ENCODE results near the gene PCED1A. TPM values are rescaled to one million over a fixed set of nuclear protein-coding genes. Genes with fewer than 3 reads are reported as not detected.

Gene PCED1A
- total and polyA plus RNA-seq, 2 of the 8 experiments (the other 6 are each of a cell fraction or from before 2014, with no cell fraction given): 13.4 to 18.9 TPM

GRCh38 chr20:2888224-2888955 lies 47.9 kb upstream of the PCED1A start:
- no peak overlapping the region for H3K27ac ChIP-seq (ENCODE audit: low read depth, low read length)
- H4K91ac ChIP-seq (replicated peaks; ENCODE audit: insufficient read length, low read length): no peak overlapping the region
- H3K4me1 ChIP-seq (replicated peaks in 1 of 4; ENCODE audit: control insufficient read depth in 3 of 4, insufficient read depth in 4 of 4, low read length in 3 of 4): no peaks in the 10 kb centered on the region
- no peak overlapping the region for H2AFZ ChIP-seq (ENCODE audit: low read length)
- no peak overlapping the region for H2AK5ac ChIP-seq (ENCODE audit: low read depth, low read length)
- ChIA-PET POLR2A (ENCODE audit: partially characterized antibody) (interaction anchor here (1.1 to 2.4 kb wide), 2 partner anchors 10 to 13 kb away, joined by 3 to 6 read pairs; no protein-coding TSS in a partner anchor), CTCF (ENCODE audit: partially characterized antibody) (interaction anchor here (0.7 to 1.5 kb wide), 3 partner anchors 23 to 181 kb away, joined by 3 to 10 read pairs (median 4); no protein-coding TSS in a partner anchor)
- 91% methylated on average over 4 of the region's 4 CpGs; no CpG with 5 or more reads in 1 of the 2 experiments for WGBS, 2 experiments (ENCODE audit: extremely low coverage in 1 of 2, insufficient coverage in 1 of 2, insufficient read length in 1 of 2, insufficient replicate concordance in 2 of 2, low coverage in 1 of 2, low lambda C conversion rate in 2 of 2, missing lambda C conversion rate in 1 of 2)
- no peak overlapping the region for H3K14ac ChIP-seq (ENCODE audit: insufficient read length)
- H3K9ac ChIP-seq (replicated peaks in 1 of 4; ENCODE audit: extremely low read depth in 1 of 4, low read depth in 3 of 4, low read length in 3 of 4): no peak overlapping the region
- no peak overlapping the region for H2BK5ac ChIP-seq (ENCODE audit: low read depth, low read length)
- no peak overlapping the region for H4K8ac ChIP-seq (ENCODE audit: extremely low read depth, insufficient read depth, low read length)
- H3K4me2 ChIP-seq (ENCODE audit: insufficient read depth in 1 of 2, low read depth in 2 of 2, low read length in 2 of 2): no peak overlapping the region
- H3K36me3 ChIP-seq (ENCODE audit: control insufficient read depth in 2 of 4, insufficient read depth in 4 of 4, low read length in 3 of 4): no peaks in the 10 kb centered on the region
- H2BK15ac ChIP-seq (ENCODE audit: low read length): no peak overlapping the region
- H3K4me3 ChIP-seq (ENCODE audit: extremely low read depth in 1 of 4, insufficient read depth in 2 of 4, low read depth in 3 of 4, low read length in 4 of 4): no peak overlapping the region
- no peak overlapping the region for H3K56ac ChIP-seq (replicated peaks; ENCODE audit: insufficient read length, low read depth, low read length)
- no peak overlapping the region for H3K4ac ChIP-seq (replicated peaks; ENCODE audit: insufficient read length, low read depth, low read length)
- no peak overlapping the region for H2BK20ac ChIP-seq (ENCODE audit: low read length)
- no peak overlapping the region for H2BK120ac ChIP-seq (replicated peaks; ENCODE audit: low read depth, low read length)
- peaks cover 5 to 86% of the 10 kb centered on the region in 2 experiments; a peak in 3 of 4 replicates for H3K79me2 ChIP-seq (ENCODE audit: control insufficient read depth in 1 of 2, insufficient read depth in 2 of 2, low read length in 2 of 2)
- H2BK12ac ChIP-seq (ENCODE audit: low read depth, low read length): no peak overlapping the region
- FAIRE-seq (no peak), DNase-seq (ENCODE audit: low read depth in 1 of 2, low spot score in 2 of 2) (no peak)
- H3K9me3 ChIP-seq (ENCODE audit: insufficient read depth in 2 of 2, low read depth in 1 of 2, low read length in 1 of 2): no peaks in the 10 kb centered on the region
- peaks cover 3 to 5% of the 10 kb centered on the region in 2 experiments for H4K20me1 ChIP-seq (replicated peaks in 1 of 2; ENCODE audit: control insufficient read depth in 1 of 2, insufficient read depth in 2 of 2, low read length in 2 of 2)
- H3K23me2 ChIP-seq (ENCODE audit: low read depth, low read length): peaks cover 2% of the 10 kb centered on the region; the same call in 1 of the 2 replicates
- H3K79me1 ChIP-seq (ENCODE audit: low read depth, low read length): peaks cover 7% of the 10 kb centered on the region
- no peak overlapping the region for H3K23ac ChIP-seq (ENCODE audit: insufficient read length)
- H3K18ac ChIP-seq (ENCODE audit: extremely low read depth, low read length): no peak overlapping the region
- no peak overlapping the region for H4K5ac ChIP-seq (ENCODE audit: insufficient read length, low read depth, low read length)
- H3K27me3 ChIP-seq (replicated peaks in 1 of 4; ENCODE audit: control insufficient read depth in 3 of 4, extremely low read depth in 1 of 4, insufficient read depth in 3 of 4, low read length in 3 of 4): no peaks in the 10 kb centered on the region
- TF ChIP-seq KDM5A (IDR thresholded peaks at IDR 0.05; ENCODE audit: low read length) (no peak), CEBPB (IDR thresholded peaks at IDR 0.05; ENCODE audit: low read depth, low read length) (no peak), CBX5 (IDR thresholded peaks at IDR 0.05; ENCODE audit: low read depth, low read length) (no peak), POLR2A (IDR thresholded peaks at IDR 0.05; ENCODE audit: control extremely low read depth in 1 of 2, low read depth in 2 of 2, low read length in 2 of 2) (no peak), KDM1A (IDR thresholded peaks at IDR 0.05; ENCODE audit: borderline replicate concordance, low read length) (no peak), SAP30 (IDR thresholded peaks at IDR 0.05; ENCODE audit: insufficient read depth, insufficient replicate concordance, low read length) (no peak), SP1 (IDR thresholded peaks at IDR 0.05; ENCODE audit: low read depth, low read length) (no peak), TBP (IDR thresholded peaks at IDR 0.05; ENCODE audit: low read depth, low read length) (no peak), ATF2 (IDR thresholded peaks at IDR 0.05; ENCODE audit: low read length) (no peak), NANOG (IDR thresholded peaks at IDR 0.05; ENCODE audit: insufficient read depth, low read depth, low read length, poor library complexity, severe bottlenecking) (no peak)

Data from H1 (cell line).